Upper lobe of left lung (tissue), 6 donors: Measurements from ENCODE around the gene HLA-G. TPM values are rescaled to one million over a fixed set of nuclear protein-coding genes. Genes with fewer than 3 reads are reported as not detected.

Experiments used
- ATAC-seq, 2 donors: fragments of 200-7000 bp; cut with Tn5 transposase; one replicate each; pipeline ENCODE4 v1.9.1; 2022; ENCODE audit warnings: mild to moderate bottlenecking in 2 of 2, moderate library complexity in 2 of 2; ENCODE audit not compliant: low FRiP score in 2 of 2
- DNase-seq, 2 donors: peaks; one replicate each; pipeline ENCODE4 v3.0.0-alpha.2; 2019 to 2020
- H3K27ac ChIP-seq, 4 donors: fragments of 200-600 bp; sonication (generic); one replicate each; pipeline ENCODE4 v1.5.1; 2016 to 2019
- H3K27me3 ChIP-seq, 4 donors: fragments of 200-600 bp; sonication (generic); one replicate each; pipeline ENCODE4 v1.5.1; 2017 to 2019
- H3K36me3 ChIP-seq, 4 donors: fragments of 200-600 bp; sonication (generic); one replicate each; pipeline ENCODE4 v1.5.1; 2016 to 2019
- H3K4me1 ChIP-seq, 4 donors: fragments of 200-600 bp; sonication (generic); one replicate each; pipeline ENCODE4 v1.5.1; 2018 to 2019
- H3K4me3 ChIP-seq, 4 donors: fragments of 200-600 bp; sonication (generic); one replicate each; pipeline ENCODE4 v1.5.1; 2017 to 2019; ENCODE audit warnings: mild to moderate bottlenecking in 2 of 4, moderate library complexity in 1 of 4
- H3K9me3 ChIP-seq, 4 donors: fragments of 200-600 bp; sonication (generic); one replicate each; pipeline ENCODE4 v1.5.1; 2018 to 2019
- CTCF ChIP-seq, 6 experiments: fragments of 450-650 bp in 4 of 6; fragments of 200-600 bp in 2 of 6; sonication (generic) in 2 of 6; IDR thresholded peaks; one replicate each; pipeline ENCODE4 v1.5.1; 2016 to 2019; ENCODE audit warnings: antibody characterized with exemption in 6 of 6
- EP300 ChIP-seq, 4 donors: sonication (generic); formaldehyde crosslinking; IDR thresholded peaks; one replicate each; pipeline ENCODE4 v1.5.1; 2017; ENCODE audit warnings: antibody characterized with exemption in 4 of 4, control low read depth in 2 of 4
- POLR2A ChIP-seq, 4 donors: fragments of 450-650 bp; IDR thresholded peaks; one replicate each; pipeline ENCODE4 v1.5.1; 2016 to 2017; ENCODE audit warnings: antibody characterized with exemption in 4 of 4, mild to moderate bottlenecking in 2 of 4
- POLR2AphosphoS5 ChIP-seq, 2 donors: sonication (generic); formaldehyde crosslinking; IDR thresholded peaks; one replicate each; pipeline ENCODE4 v1.5.1; 2017; ENCODE audit warnings: antibody characterized with exemption in 2 of 2
- WGBS, 2 donors: methylation state at CpG; one replicate each; pipeline ENCODE4 v1.1.5; 2017 to 2018; 5-methylcytosine and 5-hydroxymethylcytosine counted together
- total RNA-seq, 6 donors: library from RNA; depleted of rRNA in 4 of 6; stranded (reverse); fragments of >200 nt in 4 of 6; gene quantifications; one replicate each; pipeline versions ENCODE4 v1.1.0 to v1.2.1, GENCODE V29; 2016 to 2021
- donor health status: DM: no; HTN: no; CAD: no; lungs with moderate emphysema.
- donor health status: DM: no; HTN: yes; CAD: no; lungs with severe emphysema.

Gene HLA-G
- total RNA-seq, 6 donors from 2014 or later = 1.0 to 11.8 (median 6.2) TPM

DNA sequence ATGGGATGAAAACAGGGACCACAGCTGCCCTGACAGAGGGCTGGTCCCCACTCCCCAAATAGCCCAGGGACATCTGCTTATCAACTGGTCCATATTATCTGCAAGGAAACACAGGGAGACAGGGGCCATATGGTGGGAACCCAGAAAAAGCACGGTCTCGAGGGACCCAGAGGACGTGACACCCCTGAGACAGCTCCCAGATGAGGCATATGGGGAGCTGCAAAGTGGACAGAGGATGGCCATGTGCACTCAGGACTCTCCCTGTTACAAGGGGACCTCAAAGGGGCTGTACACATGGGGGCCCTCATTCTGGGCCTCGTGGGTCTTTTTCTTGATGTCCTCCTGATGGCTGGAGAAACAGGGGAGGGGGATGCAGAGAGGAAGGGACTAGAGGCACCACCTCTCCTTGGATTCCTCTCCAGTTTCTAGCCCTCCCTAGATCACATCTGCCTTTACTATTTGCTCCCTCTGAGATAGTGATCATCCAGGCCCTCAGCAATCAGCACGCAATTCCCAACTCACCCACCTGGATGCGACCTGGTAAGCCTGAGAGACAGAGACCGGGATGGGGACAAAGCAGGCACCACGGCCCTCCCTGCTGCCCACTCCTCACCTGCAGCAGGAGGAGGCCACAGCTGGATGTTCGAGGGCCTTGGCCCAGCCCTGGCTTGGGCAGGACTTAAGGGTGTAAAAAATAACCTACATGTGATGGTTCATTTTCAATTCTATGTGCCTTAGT, 13.1 kb upstream of the HLA-G start:
- 73 to 86% methylated on average over 5 to 9 of the region's 9 CpGs for WGBS, 2 donors
- no peaks in the 10 kb centered on the region for H3K36me3 ChIP-seq
- no peak overlapping the region for H3K27ac ChIP-seq
- no peaks in the 10 kb centered on the region for H3K4me1 ChIP-seq
- TF ChIP-seq EP300 (IDR thresholded peaks at IDR 0.05) (no peak), CTCF (IDR thresholded peaks at IDR 0.05) (no peak), POLR2A (IDR thresholded peaks at IDR 0.05) (no peak), POLR2AphosphoS5 (IDR thresholded peaks at IDR 0.05) (no peak)
- DNase-seq = no peak
- ATAC-seq = no peak
- no peak overlapping the region for H3K4me3 ChIP-seq
- H3K9me3 ChIP-seq = no peaks in the 10 kb centered on the region
- H3K27me3 ChIP-seq = no peaks in the 10 kb centered on the region

DNA sequence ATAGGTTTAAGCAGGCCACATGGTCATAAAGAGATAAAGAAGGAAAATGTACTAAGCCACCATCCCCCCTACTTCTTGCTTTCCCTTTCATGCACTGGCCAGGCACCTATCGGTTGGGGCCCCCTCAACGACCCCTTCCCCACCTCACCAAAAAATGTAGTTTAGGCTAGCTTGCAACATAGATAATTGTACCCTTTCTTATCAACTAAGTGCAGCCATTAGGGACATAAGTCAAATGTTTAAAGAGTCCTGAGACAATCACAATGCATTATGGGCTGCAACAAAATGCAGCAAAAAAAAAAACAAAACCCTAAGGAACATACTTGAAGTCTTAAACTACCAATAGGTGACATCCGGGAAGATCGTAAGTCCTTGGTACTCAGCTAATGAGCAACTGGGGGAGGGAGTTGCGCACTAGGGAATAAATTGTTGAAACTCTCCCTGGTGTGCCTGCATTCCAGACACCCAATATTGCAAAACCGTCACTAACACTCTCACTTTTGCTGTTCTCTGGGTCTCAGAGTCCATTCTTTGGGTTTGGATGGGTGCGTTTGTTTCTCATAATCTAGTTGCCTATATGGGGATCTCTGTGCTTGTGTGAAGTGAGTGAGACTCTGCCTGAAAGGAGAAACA, 12.4 kb upstream of the HLA-G start:
- H3K27ac ChIP-seq = no peak overlapping the region
- 64 to 70% methylated on average over 7 of the region's 7 CpGs for WGBS, 2 donors
- DNase-seq (no peak), ATAC-seq (no peak)
- H3K27me3 ChIP-seq = no peaks in the 10 kb centered on the region
- no peaks in the 10 kb centered on the region for H3K36me3 ChIP-seq
- TF ChIP-seq POLR2A (IDR thresholded peaks at IDR 0.05) (no peak), EP300 (IDR thresholded peaks at IDR 0.05) (no peak), CTCF (IDR thresholded peaks at IDR 0.05) (no peak), POLR2AphosphoS5 (IDR thresholded peaks at IDR 0.05) (no peak)
- no peaks in the 10 kb centered on the region for H3K9me3 ChIP-seq
- no peaks in the 10 kb centered on the region for H3K4me1 ChIP-seq
- no peak overlapping the region for H3K4me3 ChIP-seq

DNA sequence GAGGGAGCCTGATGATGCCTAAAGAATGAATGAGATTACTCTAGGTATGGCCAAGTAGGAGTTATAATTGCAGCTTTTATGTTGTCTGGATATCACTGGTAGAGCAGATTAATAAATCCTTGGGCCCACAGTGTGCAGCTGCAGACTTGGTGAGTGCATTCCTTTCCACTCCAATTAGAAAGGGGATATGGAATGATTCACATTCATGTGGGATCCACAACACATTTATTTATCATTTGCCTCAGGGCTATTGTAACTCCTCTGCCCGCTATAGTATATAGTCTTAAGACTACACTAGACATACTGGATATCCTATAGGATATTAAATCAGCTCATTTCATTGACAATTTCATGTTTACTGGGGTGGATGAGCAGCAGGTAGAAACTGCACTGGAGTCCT, 11.6 kb upstream of the HLA-G start:
- WGBS, 2 donors = 50 to 75% methylated on average over 1 of the region's 1 CpG
- no peak overlapping the region for H3K4me3 ChIP-seq
- no peaks in the 10 kb centered on the region for H3K27me3 ChIP-seq
- TF ChIP-seq EP300 (IDR thresholded peaks at IDR 0.05) = no peak
- no peak for TF ChIP-seq POLR2AphosphoS5 (IDR thresholded peaks at IDR 0.05)
- no peak for TF ChIP-seq CTCF (IDR thresholded peaks at IDR 0.05)
- no peak for TF ChIP-seq POLR2A (IDR thresholded peaks at IDR 0.05)
- DNase-seq = no peak
- H3K9me3 ChIP-seq = no peaks in the 10 kb centered on the region
- H3K27ac ChIP-seq = no peak overlapping the region
- H3K36me3 ChIP-seq = no peaks in the 10 kb centered on the region
- no peaks in the 10 kb centered on the region for H3K4me1 ChIP-seq
- no peak for ATAC-seq

DNA sequence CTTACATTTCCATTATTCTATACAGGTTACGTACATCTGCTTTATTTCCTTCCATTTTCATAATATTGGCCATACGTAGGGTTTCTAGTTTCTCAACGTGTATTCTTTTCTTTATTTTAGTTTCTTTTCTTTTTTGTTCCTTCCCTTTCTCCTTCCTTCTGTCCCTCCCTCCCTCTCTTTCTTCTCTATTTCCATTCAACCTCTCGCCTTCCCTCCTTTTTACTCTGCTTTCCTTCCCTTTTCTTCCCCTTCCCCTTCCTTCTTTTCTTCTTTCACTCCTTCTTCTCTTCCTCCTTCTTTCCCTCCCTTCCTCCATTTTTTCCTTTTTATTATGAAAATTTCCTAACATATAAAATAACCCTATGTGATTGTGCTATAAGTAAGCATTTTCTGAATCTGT, 8.7 kb upstream of the HLA-G start:
- Histone ChIP-seq H3K4me3 (no peak overlapping the region), H3K9me3 (no peaks in the 10 kb centered on the region), H3K27ac (no peak overlapping the region), H3K4me1 (no peaks in the 10 kb centered on the region), H3K27me3 (no peaks in the 10 kb centered on the region), H3K36me3 (no peaks in the 10 kb centered on the region)
- no peak for ATAC-seq
- TF ChIP-seq CTCF (IDR thresholded peaks at IDR 0.05) (no peak), POLR2AphosphoS5 (IDR thresholded peaks at IDR 0.05) (no peak), POLR2A (IDR thresholded peaks at IDR 0.05) (no peak), EP300 (IDR thresholded peaks at IDR 0.05) (no peak)
- no peak for DNase-seq
- 65 to 93% methylated on average over 4 of the region's 4 CpGs for WGBS, 2 donors

GRCh38 chr6:29824144-29824543, 3.5 kb upstream of the HLA-G start:
- TF ChIP-seq POLR2AphosphoS5 (IDR thresholded peaks at IDR 0.05) (no peak), POLR2A (IDR thresholded peaks at IDR 0.05) (no peak), CTCF (IDR thresholded peaks at IDR 0.05) (no peak), EP300 (IDR thresholded peaks at IDR 0.05) (no peak)
- Histone ChIP-seq H3K4me1 (peaks cover 7 to 13% (median 12%) of the 10 kb centered on the region in 4 donors), H3K27ac (no peak overlapping the region), H3K9me3 (no peaks in the 10 kb centered on the region), H3K36me3 (no peaks in the 10 kb centered on the region), H3K4me3 (no peak overlapping the region), H3K27me3 (peaks cover 0 to 15% (median 7%) of the 10 kb centered on the region in 4 donors)
- ATAC-seq (no peak), DNase-seq (no peak)
